GM23338 (cell line): ENCODE data around the gene KAZN. TPM values are rescaled to one million over a fixed set of nuclear protein-coding genes. Genes with fewer than 3 reads are reported as not detected.

Experiments used
- ATAC-seq: fragments of 200-7000 bp; cut with Tn5 transposase; 3 replicates; pipeline ENCODE4 v1.9.1; 2020
- DNase-seq: peaks from one replicate; pipeline ENCODE4 v3.0.0-alpha.2; 2015; ENCODE audit warnings: low spot score
- H2AFZ ChIP-seq: fragments of 200-600 bp; sonication (generic); 2 replicates; pipeline ENCODE4 v1.8.0; 2016; ENCODE audit warnings: antibody characterized with exemption, mild to moderate bottlenecking, moderate library complexity
- H3F3A ChIP-seq: fragments of 200-600 bp; sonication (generic); replicated peaks from 2 replicates; pipeline ENCODE4 v1.8.0; 2017; ENCODE audit warnings: antibody characterized with exemption, mixed run types, low read depth
- H3K27ac ChIP-seq: fragments of 200-600 bp; sonication (generic); 2 replicates; pipeline ENCODE4 v1.6.1; 2016; ENCODE audit warnings: low read depth
- H3K27me3 ChIP-seq: fragments of 200-600 bp; sonication (generic); 2 replicates; pipeline ENCODE4 v1.8.0; 2016; ENCODE audit warnings: mild to moderate bottlenecking, mixed run types, moderate library complexity; ENCODE audit not compliant: insufficient read depth
- H3K36me3 ChIP-seq: fragments of 200-600 bp; sonication (generic); 2 replicates; pipeline ENCODE4 v1.8.0; 2016; ENCODE audit warnings: mild to moderate bottlenecking; ENCODE audit not compliant: insufficient read depth
- H3K4me1 ChIP-seq: fragments of 200-600 bp; sonication (generic); 2 replicates; pipeline ENCODE4 v1.8.0; 2016; ENCODE audit warnings: mild to moderate bottlenecking, moderate library complexity; ENCODE audit not compliant: insufficient read depth
- H3K4me2 ChIP-seq: fragments of 200-600 bp; sonication (generic); 2 replicates; pipeline ENCODE4 v1.7.1; 2017; ENCODE audit warnings: mixed run types
- H3K4me3 ChIP-seq: fragments of 200-600 bp; sonication (generic); 2 replicates; pipeline ENCODE4 v1.6.1; 2016; ENCODE audit warnings: mixed run types
- H3K79me2 ChIP-seq: fragments of 200-600 bp; sonication (generic); replicated peaks from 2 replicates; pipeline ENCODE4 v1.8.0; 2017; ENCODE audit warnings: mild to moderate bottlenecking; ENCODE audit not compliant: insufficient read depth
- H3K9me2 ChIP-seq: fragments of 200-600 bp; sonication (generic); 2 replicates; pipeline ENCODE4 v1.8.0; 2017; ENCODE audit not compliant: insufficient read depth
- H4K20me1 ChIP-seq: fragments of 200-600 bp; sonication (generic); replicated peaks from 2 replicates; pipeline ENCODE4 v1.8.0; 2017; ENCODE audit warnings: mild to moderate bottlenecking; ENCODE audit not compliant: insufficient read depth
- H3K27ac Mint-ChIP-seq: 2 replicates; pipeline ENCODE4 v1.8.0; 2020; ENCODE audit warnings: inconsistent platforms, mild to moderate bottlenecking, moderate library complexity, mixed read lengths
- H3K27me3 Mint-ChIP-seq: 3 replicates; pipeline ENCODE4 v1.8.0; 2022; ENCODE audit warnings: low read depth, mild to moderate bottlenecking, moderate library complexity, mixed read lengths, inconsistent platforms; ENCODE audit not compliant: insufficient read depth, poor library complexity
- H3K36me3 Mint-ChIP-seq: 3 replicates; pipeline ENCODE4 v1.8.0; 2021; ENCODE audit warnings: low read depth, mild to moderate bottlenecking, inconsistent platforms, moderate library complexity, mixed read lengths
- H3K4me1 Mint-ChIP-seq: 3 replicates; pipeline ENCODE4 v1.8.0; 2020; ENCODE audit warnings: mild to moderate bottlenecking, inconsistent platforms, mixed read lengths
- H3K4me3 Mint-ChIP-seq: 3 replicates; pipeline ENCODE4 v1.8.0; 2021; ENCODE audit warnings: moderate library complexity, mild to moderate bottlenecking, inconsistent platforms, mixed read lengths
- H3K9me3 Mint-ChIP-seq: 3 replicates; pipeline ENCODE4 v1.8.0; 2020; ENCODE audit warnings: moderate library complexity, mild to moderate bottlenecking, inconsistent platforms, mixed read lengths
- CREB1 ChIP-seq: fragments of 250-450 bp; sonication (Bioruptor Pico); IDR thresholded peaks from 2 replicates; pipeline ENCODE4 v1.5.0; 2020; ENCODE audit warnings: low read depth, mild to moderate bottlenecking, moderate library complexity
- CTCF ChIP-seq, 2 experiments: fragments of 200-600 bp in 1 of 2; sonication (generic) in 1 of 2; conservative IDR thresholded peaks; 2 replicates each; pipeline versions ENCODE4 v1.5.1 to v1.6.1; 2016 to 2017; ENCODE audit warnings: antibody characterized with exemption in 2 of 2, low read depth in 2 of 2, mild to moderate bottlenecking in 2 of 2, moderate library complexity in 1 of 2
- ETS1 ChIP-seq: IDR thresholded peaks from 2 replicates; pipeline ENCODE4 v1.6.1; 2016; ENCODE audit warnings: antibody characterized with exemption
- EZH2 ChIP-seq: fragments of 200-600 bp; sonication (generic); IDR thresholded peaks from one replicate; pipeline ENCODE4 v1.8.0; 2017; ENCODE audit warnings: antibody characterized with exemption, mild to moderate bottlenecking, low read depth; ENCODE audit not compliant: unreplicated experiment
- EZH2phosphoT487 ChIP-seq: fragments of 200-600 bp; sonication (generic); IDR thresholded peaks from one replicate; pipeline ENCODE4 v1.8.1; 2018; ENCODE audit warnings: antibody characterized with exemption; ENCODE audit not compliant: unreplicated experiment
- JUNB ChIP-seq: IDR thresholded peaks from one replicate; pipeline ENCODE4 v1.6.1; 2016; ENCODE audit warnings: antibody characterized with exemption; ENCODE audit not compliant: unreplicated experiment
- NANOG ChIP-seq: IDR thresholded peaks from 2 replicates; pipeline ENCODE4 v1.6.1; 2016; ENCODE audit warnings: antibody characterized with exemption, borderline replicate concordance
- POLR2AphosphoS5 ChIP-seq: IDR thresholded peaks from 2 replicates; pipeline ENCODE4 v1.6.1; 2016; ENCODE audit warnings: antibody characterized with exemption, low read depth
- REST ChIP-seq: IDR thresholded peaks from one replicate; pipeline ENCODE4 v1.6.1; 2018; ENCODE audit warnings: antibody characterized with exemption; ENCODE audit not compliant: unreplicated experiment
- STAT1 ChIP-seq: IDR thresholded peaks from one replicate; pipeline ENCODE4 v1.6.1; 2016; ENCODE audit warnings: antibody characterized with exemption; ENCODE audit not compliant: unreplicated experiment
- ZNF331 ChIP-seq: fragments of 250-450 bp; sonication (Bioruptor Pico); IDR thresholded peaks from 2 replicates; pipeline ENCODE4 v1.5.0; 2020; ENCODE audit warnings: low read depth, mild to moderate bottlenecking, moderate library complexity
- ZNF462 ChIP-seq: fragments of 250-450 bp; sonication (Bioruptor Pico); IDR thresholded peaks from 2 replicates; pipeline ENCODE4 v1.5.0; 2020; ENCODE audit warnings: mild to moderate bottlenecking, moderate library complexity
- polyA plus RNA-seq: library from polyadenylated mRNA; unstranded; fragments of >200 nt; fragmentation: Nextera tagmentation; extraction: Ambion mirVana; gene quantifications from 2 replicates; pipeline ENCODE4 v1.2.1, GENCODE V29; 2016
- total RNA-seq: library from RNA; depleted of rRNA; stranded (reverse); fragments of >200 nt; shearing (Covaris generic); gene quantifications from 2 replicates; pipeline ENCODE4 v1.2.3, GENCODE V29; 2014

Gene KAZN
- total and polyA plus RNA-seq, 2 experiments from 2014 or later: 9.9 to 15.0 TPM

- TF ChIP-seq CTCF (conservative IDR thresholded peaks at IDR 0.05; ENCODE audit: low read depth in 2 of 2): no peak
- TF ChIP-seq CREB1 (CRISPR knock-in tag): no peak
- TF ChIP-seq NANOG: no peak
- no peak for TF ChIP-seq JUNB
Observed at GRCh38 chr1:14895727-14896126, 297.2 kb downstream of the KAZN start (continued).

GRCh38 chr1:14896381-14897079 lies 298.0 kb downstream of the KAZN start:
- H3K79me2 ChIP-seq: no peaks in the 10 kb centered on the region
- H3K9me3 Mint-ChIP-seq: no peaks in the 10 kb centered on the region
- H3K4me3 Mint-ChIP-seq: no peak overlapping the region
- no peak overlapping the region for H3K4me3 ChIP-seq
- H3K27ac ChIP-seq: no peak overlapping the region
- H3K27me3 Mint-ChIP-seq: peaks cover 11% of the 10 kb centered on the region
- no peaks in the 10 kb centered on the region for H3K27me3 ChIP-seq
- peaks cover 8% of the 10 kb centered on the region; the same call in 1 of the 2 replicates for H3K4me1 ChIP-seq
- no peak overlapping the region for H3K27ac Mint-ChIP-seq
- ATAC-seq: no peak
- no peak overlapping the region for H3K4me2 ChIP-seq
- H3K36me3 Mint-ChIP-seq: no peaks in the 10 kb centered on the region
- DNase-seq: no peak
- no peak overlapping the region for H2AFZ ChIP-seq
- H3K36me3 ChIP-seq: no peaks in the 10 kb centered on the region
- no peaks in the 10 kb centered on the region for H3F3A ChIP-seq
- no peaks in the 10 kb centered on the region; the same call in 1 of the 2 replicates for H4K20me1 ChIP-seq
- no peaks in the 10 kb centered on the region for H3K9me2 ChIP-seq
- peaks cover 16% of the 10 kb centered on the region for H3K4me1 Mint-ChIP-seq
- no peak for TF ChIP-seq EZH2phosphoT487
- no peak for TF ChIP-seq EZH2
- TF ChIP-seq REST: no peak
- no peak for TF ChIP-seq ZNF331 (CRISPR knock-in tag)
- TF ChIP-seq NANOG: no peak
- no peak for TF ChIP-seq POLR2AphosphoS5
- TF ChIP-seq STAT1: no peak
- TF ChIP-seq ZNF462: no peak
- no peak for TF ChIP-seq ETS1
- TF ChIP-seq CREB1 (CRISPR knock-in tag): no peak
- no peak for TF ChIP-seq JUNB
